D721Med (cell line): Measurements from ENCODE around the gene ADCY5.
"Not testable (repeated sequence)": the region's sequence is repeated elsewhere in the genome, so short reads cannot be mapped to it uniquely, and the experiment has no call there.

Source experiments
- DNase-seq: peaks from one replicate; pipeline ENCODE4 v3.0.0; 2011; ENCODE audit warnings: low spot score; ENCODE audit not compliant: insufficient read length
- FAIRE-seq: peaks from 2 replicates; lab custom pipeline; 2011; peaks lifted over from hg19 to GRCh38; lab: Jason Lieb, UNC
- CTCF ChIP-seq: IDR thresholded peaks from 2 replicates; pipeline ENCODE4 v1.5.1; 2012; ENCODE audit warnings: mild to moderate bottlenecking, control low read depth; ENCODE audit not compliant: insufficient read depth; ENCODE audit errors: missing control alignments

The ADCY5 gene

DNA sequence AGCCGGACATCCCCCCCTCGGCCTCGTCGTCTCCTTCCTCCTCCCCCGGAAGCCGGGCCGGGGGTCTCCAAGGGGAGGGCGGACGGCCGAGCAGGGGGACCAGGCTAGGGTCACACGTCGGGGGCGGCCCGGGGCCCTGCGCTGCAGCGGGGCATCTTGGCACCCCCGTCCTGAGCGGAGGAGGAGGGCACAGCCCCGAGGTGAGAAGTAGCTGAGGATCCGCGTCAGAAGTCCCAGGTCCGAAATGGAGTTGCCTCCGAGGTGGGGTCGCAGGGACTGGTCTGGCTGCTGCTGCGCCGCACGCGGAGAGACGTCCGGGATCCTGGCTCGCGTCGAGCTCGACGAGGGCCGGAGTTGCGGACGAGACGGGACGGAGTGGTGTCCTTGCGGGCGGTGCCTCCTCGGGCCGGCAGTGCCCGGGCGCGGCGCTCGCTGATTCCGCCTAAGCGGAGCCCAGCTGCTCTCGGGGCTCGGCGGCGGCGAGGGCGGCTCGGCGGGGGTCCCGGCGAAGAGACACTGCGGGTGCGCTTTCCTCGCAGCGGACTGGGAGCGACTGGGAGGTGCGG is at the start of gene ADCY5:
TSS of gene ADCY5 (minus strand) at position 555 of the 566 bp plus-strand sequence. CDS start at position 10, 545 bp downstream.
- FAIRE-seq: no peak
- DNase-seq: no peak
- TF ChIP-seq CTCF: no peak

GRCh38 chr3:123493912-123494311 is 45.0 kb upstream of the ADCY5 start:
- no peak for TF ChIP-seq CTCF
- FAIRE-seq (no peak), DNase-seq (no peak)

DNA sequence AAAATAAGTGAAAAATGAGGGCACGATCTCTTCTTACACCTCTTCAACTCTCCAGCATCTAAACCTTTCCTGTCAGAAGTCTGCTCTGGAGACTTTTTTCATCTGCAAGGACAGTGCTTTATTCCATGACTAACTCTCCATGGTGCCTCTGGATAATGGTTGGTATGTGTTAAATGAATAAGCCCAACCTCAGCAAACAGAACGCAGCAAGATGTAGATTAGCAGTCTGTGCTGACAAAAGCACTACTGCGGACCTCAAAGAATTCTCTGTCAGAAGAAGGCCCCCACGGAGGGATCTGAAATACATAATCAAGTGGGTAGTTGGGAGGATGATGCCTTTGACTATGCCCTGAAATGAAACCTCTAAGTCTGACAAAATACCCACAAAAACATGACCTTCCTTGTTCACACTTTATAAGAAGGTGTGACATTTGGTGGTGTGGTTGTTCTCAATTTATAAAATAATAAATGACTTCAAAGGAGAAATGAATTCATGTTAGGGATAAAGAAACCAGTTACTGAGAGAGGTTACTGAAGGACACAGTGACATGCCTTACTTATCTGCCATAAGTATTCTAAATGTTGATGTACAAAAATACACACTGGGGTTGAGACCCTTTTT is 43.2 kb upstream of the ADCY5 start:
- no peak for TF ChIP-seq CTCF
- DNase-seq (no peak), FAIRE-seq (no peak)

GRCh38 chr3:123489400-123490004 is 40.6 kb upstream of the ADCY5 start:
- DNase-seq (peak; percentile 57), FAIRE-seq (no peak)
- TF ChIP-seq CTCF: peak; percentile 96

GRCh38 chr3:123488645-123489347 is 39.9 kb upstream of the ADCY5 start:
- TF ChIP-seq CTCF: no peak
- DNase-seq (no peak), FAIRE-seq (no peak)

DNA sequence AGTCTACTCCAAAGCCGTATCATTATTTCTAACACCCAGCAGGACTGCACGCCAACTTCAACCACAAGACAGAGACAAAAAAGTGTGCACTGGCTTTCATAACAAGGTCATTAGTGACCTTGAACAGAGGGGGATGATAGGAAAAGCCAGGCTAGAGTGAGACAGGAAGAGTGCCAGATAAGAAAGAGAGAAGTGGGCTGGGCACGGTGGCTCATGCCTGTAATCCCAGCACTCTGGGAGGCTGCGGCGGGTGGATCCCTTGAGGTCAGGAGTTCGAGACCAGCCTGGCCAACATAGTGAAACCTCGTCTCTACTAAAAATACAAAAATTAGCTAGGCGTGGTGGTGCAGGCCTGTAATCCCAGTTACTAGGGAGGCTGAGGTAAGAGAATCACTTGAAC is 38.2 kb upstream of the ADCY5 start:
- FAIRE-seq: not testable (repeated sequence)

DNA sequence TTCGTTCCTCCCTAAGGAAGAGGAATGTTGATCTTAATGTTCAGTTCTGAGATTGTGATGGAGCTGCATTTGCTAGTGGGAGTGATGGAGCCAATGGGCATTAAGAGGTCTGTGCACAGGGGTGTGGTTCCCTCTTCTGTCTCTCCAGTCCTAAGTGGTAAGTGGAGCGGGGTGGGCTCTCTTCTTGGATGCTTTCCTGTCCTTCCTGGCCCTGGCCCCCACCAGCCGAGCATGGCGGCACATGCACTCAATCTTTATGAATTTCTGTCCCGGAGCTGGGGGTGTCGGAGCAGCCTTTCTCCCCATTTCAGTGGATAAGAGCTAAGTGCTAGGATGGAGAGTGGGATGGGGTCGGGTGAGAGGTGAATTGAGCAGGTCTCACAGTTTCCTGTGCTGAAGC is 37.6 kb upstream of the ADCY5 start:
- DNase-seq: no peak
- no peak for FAIRE-seq
- no peak for TF ChIP-seq CTCF

More for the DNA sequence above, 38.2 kb upstream of the ADCY5 start:
- DNase-seq: not testable (repeated sequence)
